Liver (tissue), 9 donors: ENCODE results near the gene SIK2. TPM values are rescaled to one million over a fixed set of nuclear protein-coding genes. Genes with fewer than 3 reads are reported as not detected.

Experiments used
- DNase-seq: peaks from one replicate; pipeline ENCODE4 v3.0.0-alpha.2; 2017; ENCODE audit warnings: low spot score
- H3K27ac ChIP-seq, 2 donors: one replicate each; pipeline ENCODE4 v1.7.0; 2013; ENCODE audit warnings: inconsistent platforms in 2 of 2, low read length in 2 of 2, control low read depth in 1 of 2, low read depth in 1 of 2, mild to moderate bottlenecking in 1 of 2
- H3K27me3 ChIP-seq, 4 donors: one replicate each; pipeline versions ENCODE4 v1.6.1 to v1.7.0; 2013; ENCODE audit warnings: low read length in 3 of 4, inconsistent platforms in 1 of 4, mild to moderate bottlenecking in 1 of 4, moderate library complexity in 1 of 4; ENCODE audit not compliant: control insufficient read depth in 4 of 4, insufficient read depth in 4 of 4
- H3K36me3 ChIP-seq, 4 donors: one replicate each; pipeline versions ENCODE4 v1.6.1 to v1.7.0; 2013; ENCODE audit warnings: low read length in 3 of 4, mild to moderate bottlenecking in 3 of 4, low read depth in 1 of 4, moderate library complexity in 1 of 4; ENCODE audit not compliant: control insufficient read depth in 4 of 4, insufficient read depth in 3 of 4
- H3K4me1 ChIP-seq, 4 donors: one replicate each; pipeline versions ENCODE4 v1.6.1 to v1.7.0; 2013; ENCODE audit warnings: low read length in 3 of 4, mild to moderate bottlenecking in 3 of 4, moderate library complexity in 1 of 4; ENCODE audit not compliant: control insufficient read depth in 4 of 4, insufficient read depth in 4 of 4
- H3K4me3 ChIP-seq, 3 donors: one replicate each; pipeline versions ENCODE4 v1.6.1 to v1.7.0; 2013; ENCODE audit warnings: low read length in 3 of 3, control low read depth in 1 of 3, low read depth in 1 of 3, mild to moderate bottlenecking in 1 of 3
- H3K9ac ChIP-seq, 2 donors: one replicate each; pipeline ENCODE4 v1.7.0; 2013; ENCODE audit warnings: low read length in 2 of 2, mild to moderate bottlenecking in 2 of 2, moderate library complexity in 2 of 2, control low read depth in 1 of 2, low read depth in 1 of 2
- H3K9me3 ChIP-seq, 4 donors: one replicate each; pipeline versions ENCODE4 v1.6.1 to v1.7.0; 2013; ENCODE audit warnings: low read length in 3 of 4; ENCODE audit not compliant: control insufficient read depth in 4 of 4
- EGR1 ChIP-seq, 2 donors: IDR thresholded peaks; 2 replicates each; pipeline ENCODE4 v1.6.1; 2016 to 2018; ENCODE audit warnings: antibody characterized with exemption in 2 of 2, low read depth in 2 of 2
- FOXA2 ChIP-seq: IDR thresholded peaks from 2 replicates; pipeline ENCODE4 v1.6.1; 2016; ENCODE audit warnings: antibody characterized with exemption
- HNF4A ChIP-seq, 2 donors: conservative IDR thresholded peaks; 2 replicates each; pipeline ENCODE4 v1.6.1; 2016; ENCODE audit warnings: antibody characterized with exemption in 2 of 2, mild to moderate bottlenecking in 2 of 2
- NR2F2 ChIP-seq: IDR thresholded peaks from 2 replicates; pipeline ENCODE4 v1.6.1; 2016; ENCODE audit warnings: antibody characterized with exemption
- RAD21 ChIP-seq, 2 donors: IDR thresholded peaks; 2 replicates each; pipeline ENCODE4 v1.6.1; 2016; ENCODE audit warnings: antibody characterized with exemption in 2 of 2, mild to moderate bottlenecking in 2 of 2
- SP1 ChIP-seq: IDR thresholded peaks from 2 replicates; pipeline ENCODE4 v1.6.1; 2018; ENCODE audit warnings: antibody characterized with exemption, mild to moderate bottlenecking
- TAF1 ChIP-seq: conservative IDR thresholded peaks from 2 replicates; pipeline ENCODE4 v1.6.1; 2016; ENCODE audit warnings: antibody characterized with exemption, mild to moderate bottlenecking
- YY1 ChIP-seq: IDR thresholded peaks from 2 replicates; pipeline ENCODE4 v1.6.1; 2016; ENCODE audit warnings: antibody characterized with exemption, mild to moderate bottlenecking
- WGBS: extraction: QIAGEN DNeasy Blood & Tissue Kit; methylation state at CpG from one replicate; pipeline ENCODE4 v1.1.7; 2013; 5-methylcytosine and 5-hydroxymethylcytosine counted together
- polyA plus RNA-seq, 2 donors: library from polyadenylated mRNA; stranded (reverse) in 1 of 2; unstranded in 1 of 2; fragments of 200-250 nt in 1 of 2; fragments of >200 nt in 1 of 2; fragmentation: Nextera tagmentation in 1 of 2; extraction: Ambion mirVana in 1 of 2; gene quantifications; one replicate each; pipeline versions ENCODE4 v1.2.1 to v1.2.3, GENCODE V29; 2013 to 2015
- total RNA-seq, 2 donors: library from RNA; depleted of rRNA; stranded (reverse); fragments of >200 nt; gene quantifications; one replicate each; pipeline ENCODE4 v1.2.3, GENCODE V29; 2014
- TF ChIP-seq, protein P1 (sequence below): IDR thresholded peaks from 2 replicates; pipeline ENCODE4 v1.6.1; 2016; ENCODE audit warnings: antibody characterized with exemption
- TF ChIP-seq, protein P2 (sequence below): IDR thresholded peaks from 2 replicates; pipeline ENCODE4 v1.6.1; 2016; ENCODE audit warnings: antibody characterized with exemption
- TF ChIP-seq, protein P3 (sequence below): IDR thresholded peaks from 2 replicates; pipeline ENCODE4 v1.6.1; 2016; ENCODE audit warnings: antibody characterized with exemption
- TF ChIP-seq, protein P4 (sequence below): IDR thresholded peaks from 2 replicates; pipeline ENCODE4 v1.6.1; 2016; ENCODE audit warnings: antibody characterized with exemption, mild to moderate bottlenecking
- donor health status: healthy.
- donor health status: healthy.
- donor health status: healthy.
- donor health status: healthy.
- donor health status: healthy.

Gene SIK2
- total and polyA plus RNA-seq, 4 donors, result 6.5 to 15.0 (median 9.3) TPM

DNA sequence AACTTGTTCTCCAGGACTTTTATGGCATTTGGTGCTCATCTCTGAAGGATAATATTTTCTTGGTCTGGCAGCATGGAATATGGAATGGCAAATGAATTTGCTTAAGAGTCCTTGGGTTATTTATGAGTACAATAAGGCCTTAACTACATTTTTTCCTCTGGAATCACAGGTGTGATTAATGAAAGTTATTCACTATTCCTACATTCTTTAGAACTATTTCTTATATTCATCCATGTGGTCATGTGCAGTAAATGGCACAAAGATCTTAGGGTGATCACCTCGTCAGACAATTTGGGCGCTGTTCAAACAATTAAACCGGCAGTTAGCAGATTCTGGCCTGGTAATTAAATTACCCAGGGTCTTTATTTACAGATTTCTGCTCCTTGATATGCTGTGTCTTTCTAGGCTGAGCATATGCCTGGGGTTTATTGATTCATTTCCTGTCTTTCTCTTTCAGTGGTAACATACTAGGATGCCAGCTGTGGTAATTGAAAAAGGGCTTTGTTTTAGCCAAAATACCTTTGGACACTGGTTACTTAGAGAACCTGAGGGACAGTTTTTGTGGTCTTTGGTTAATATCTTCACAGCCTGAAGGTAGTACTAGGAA is 31.6 kb downstream of the SIK2 start:
- WGBS, result 36% methylated on average over 3 of the region's 3 CpGs
- Histone ChIP-seq H3K36me3 (peaks cover 0 to 4% (median 2%) of the 10 kb centered on the region in 4 donors), H3K4me1 (peaks cover 16 to 56% (median 48%) of the 10 kb centered on the region in 4 donors), H3K9ac (no peak overlapping the region), H3K4me3 (no peak overlapping the region), H3K27me3 (no peaks in the 10 kb centered on the region), H3K27ac (peak overlapping the region; percentile 17 to 40), H3K9me3 (no peaks in the 10 kb centered on the region)
- TF ChIP-seq, protein P1, sequence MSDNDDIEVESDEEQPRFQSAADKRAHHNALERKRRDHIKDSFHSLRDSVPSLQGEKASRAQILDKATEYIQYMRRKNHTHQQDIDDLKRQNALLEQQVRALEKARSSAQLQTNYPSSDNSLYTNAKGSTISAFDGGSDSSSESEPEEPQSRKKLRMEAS, result no peak
- TF ChIP-seq, protein P2, sequence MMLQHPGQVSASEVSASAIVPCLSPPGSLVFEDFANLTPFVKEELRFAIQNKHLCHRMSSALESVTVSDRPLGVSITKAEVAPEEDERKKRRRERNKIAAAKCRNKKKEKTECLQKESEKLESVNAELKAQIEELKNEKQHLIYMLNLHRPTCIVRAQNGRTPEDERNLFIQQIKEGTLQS, result no peak
- no peak for TF ChIP-seq YY1
- TF ChIP-seq FOXA2, result no peak
- TF ChIP-seq, protein P3, sequence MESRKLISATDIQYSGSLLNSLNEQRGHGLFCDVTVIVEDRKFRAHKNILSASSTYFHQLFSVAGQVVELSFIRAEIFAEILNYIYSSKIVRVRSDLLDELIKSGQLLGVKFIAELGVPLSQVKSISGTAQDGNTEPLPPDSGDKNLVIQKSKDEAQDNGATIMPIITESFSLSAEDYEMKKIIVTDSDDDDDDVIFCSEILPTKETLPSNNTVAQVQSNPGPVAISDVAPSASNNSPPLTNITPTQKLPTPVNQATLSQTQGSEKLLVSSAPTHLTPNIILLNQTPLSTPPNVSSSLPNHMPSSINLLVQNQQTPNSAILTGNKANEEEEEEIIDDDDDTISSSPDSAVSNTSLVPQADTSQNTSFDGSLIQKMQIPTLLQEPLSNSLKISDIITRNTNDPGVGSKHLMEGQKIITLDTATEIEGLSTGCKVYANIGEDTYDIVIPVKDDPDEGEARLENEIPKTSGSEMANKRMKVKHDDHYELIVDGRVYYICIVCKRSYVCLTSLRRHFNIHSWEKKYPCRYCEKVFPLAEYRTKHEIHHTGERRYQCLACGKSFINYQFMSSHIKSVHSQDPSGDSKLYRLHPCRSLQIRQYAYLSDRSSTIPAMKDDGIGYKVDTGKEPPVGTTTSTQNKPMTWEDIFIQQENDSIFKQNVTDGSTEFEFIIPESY, result no peak
- TF ChIP-seq RAD21 (IDR thresholded peaks at IDR 0.05), result no peak
- TF ChIP-seq TAF1, result no peak
- TF ChIP-seq HNF4A (conservative IDR thresholded peaks at IDR 0.05), result no peak
- no peak for TF ChIP-seq NR2F2
- no peak for DNase-seq

DNA sequence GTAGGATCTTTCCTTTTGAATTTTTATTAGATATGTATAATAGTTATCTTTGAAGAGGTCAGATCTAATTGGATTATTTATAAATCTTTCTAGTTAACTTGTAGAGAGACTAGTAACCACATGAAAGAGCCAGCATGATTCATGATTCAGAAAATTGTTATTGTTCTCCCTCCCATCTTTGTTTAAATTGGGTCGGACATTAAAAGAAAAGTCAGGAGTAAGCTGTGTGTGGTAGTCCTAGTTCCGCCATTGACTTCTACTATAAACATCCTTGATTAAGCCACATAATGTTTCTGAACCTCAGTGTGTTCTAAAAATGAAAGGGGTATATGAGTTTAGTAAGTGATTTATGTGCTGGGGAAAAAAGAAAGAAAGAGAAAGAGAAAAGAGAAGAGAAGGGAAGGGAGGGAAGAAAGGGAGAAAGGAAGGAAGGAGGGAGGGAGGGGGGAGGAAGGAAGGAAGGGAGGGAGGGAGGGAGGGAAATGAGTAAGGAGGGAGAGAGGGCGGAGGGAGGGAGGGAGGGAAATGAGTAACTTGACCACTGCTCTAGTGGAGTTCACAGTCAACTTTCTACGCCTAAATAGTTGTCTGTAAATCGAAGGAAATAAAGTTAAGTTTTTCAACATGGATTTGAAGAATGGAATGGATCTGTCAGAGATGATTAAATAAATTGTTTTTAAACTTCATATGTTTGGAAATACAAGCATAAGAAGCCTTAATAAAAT is 32.9 kb downstream of the SIK2 start:
- Histone ChIP-seq H3K36me3 (peaks cover 0 to 5% (median 2%) of the 10 kb centered on the region in 4 donors), H3K9me3 (no peaks in the 10 kb centered on the region), H3K4me3 (no peak overlapping the region), H3K9ac (no peak overlapping the region), H3K27ac (no peak overlapping the region), H3K4me1 (peaks cover 16 to 53% (median 49%) of the 10 kb centered on the region in 4 donors), H3K27me3 (no peaks in the 10 kb centered on the region)
- TF ChIP-seq, protein P1, result no peak
- TF ChIP-seq SP1 (no peak), EGR1 (IDR thresholded peaks at IDR 0.05; ENCODE audit: low read depth in 2 of 2) (no peak), YY1 (no peak), RAD21 (IDR thresholded peaks at IDR 0.05) (no peak), FOXA2 (no peak)
- TF ChIP-seq, protein P3, result no peak
- TF ChIP-seq, protein P4, sequence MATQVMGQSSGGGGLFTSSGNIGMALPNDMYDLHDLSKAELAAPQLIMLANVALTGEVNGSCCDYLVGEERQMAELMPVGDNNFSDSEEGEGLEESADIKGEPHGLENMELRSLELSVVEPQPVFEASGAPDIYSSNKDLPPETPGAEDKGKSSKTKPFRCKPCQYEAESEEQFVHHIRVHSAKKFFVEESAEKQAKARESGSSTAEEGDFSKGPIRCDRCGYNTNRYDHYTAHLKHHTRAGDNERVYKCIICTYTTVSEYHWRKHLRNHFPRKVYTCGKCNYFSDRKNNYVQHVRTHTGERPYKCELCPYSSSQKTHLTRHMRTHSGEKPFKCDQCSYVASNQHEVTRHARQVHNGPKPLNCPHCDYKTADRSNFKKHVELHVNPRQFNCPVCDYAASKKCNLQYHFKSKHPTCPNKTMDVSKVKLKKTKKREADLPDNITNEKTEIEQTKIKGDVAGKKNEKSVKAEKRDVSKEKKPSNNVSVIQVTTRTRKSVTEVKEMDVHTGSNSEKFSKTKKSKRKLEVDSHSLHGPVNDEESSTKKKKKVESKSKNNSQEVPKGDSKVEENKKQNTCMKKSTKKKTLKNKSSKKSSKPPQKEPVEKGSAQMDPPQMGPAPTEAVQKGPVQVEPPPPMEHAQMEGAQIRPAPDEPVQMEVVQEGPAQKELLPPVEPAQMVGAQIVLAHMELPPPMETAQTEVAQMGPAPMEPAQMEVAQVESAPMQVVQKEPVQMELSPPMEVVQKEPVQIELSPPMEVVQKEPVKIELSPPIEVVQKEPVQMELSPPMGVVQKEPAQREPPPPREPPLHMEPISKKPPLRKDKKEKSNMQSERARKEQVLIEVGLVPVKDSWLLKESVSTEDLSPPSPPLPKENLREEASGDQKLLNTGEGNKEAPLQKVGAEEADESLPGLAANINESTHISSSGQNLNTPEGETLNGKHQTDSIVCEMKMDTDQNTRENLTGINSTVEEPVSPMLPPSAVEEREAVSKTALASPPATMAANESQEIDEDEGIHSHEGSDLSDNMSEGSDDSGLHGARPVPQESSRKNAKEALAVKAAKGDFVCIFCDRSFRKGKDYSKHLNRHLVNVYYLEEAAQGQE, result no peak
- WGBS, result 70% methylated on average over 5 of the region's 5 CpGs
- no peak for DNase-seq
